Gastroesophageal sphincter (tissue), 3 donors: Measurements from ENCODE around the gene ZNF576.

ENCODE experiments used
- CTCF ChIP-seq, 4 experiments: fragments of 200-600 bp in 2 of 4; fragments of 450-650 bp in 2 of 4; sonication (generic) in 1 of 4; IDR thresholded peaks; one replicate each; pipeline ENCODE4 v1.5.1; 2017 to 2019; ENCODE audit warnings: antibody characterized with exemption in 4 of 4, mild to moderate bottlenecking in 2 of 4, moderate library complexity in 2 of 4
- POLR2A ChIP-seq, 2 donors: fragments of 450-650 bp; IDR thresholded peaks; one replicate each; pipeline ENCODE4 v1.6.1; 2017; ENCODE audit warnings: antibody characterized with exemption in 2 of 2, mild to moderate bottlenecking in 2 of 2, moderate library complexity in 1 of 2

DNA sequence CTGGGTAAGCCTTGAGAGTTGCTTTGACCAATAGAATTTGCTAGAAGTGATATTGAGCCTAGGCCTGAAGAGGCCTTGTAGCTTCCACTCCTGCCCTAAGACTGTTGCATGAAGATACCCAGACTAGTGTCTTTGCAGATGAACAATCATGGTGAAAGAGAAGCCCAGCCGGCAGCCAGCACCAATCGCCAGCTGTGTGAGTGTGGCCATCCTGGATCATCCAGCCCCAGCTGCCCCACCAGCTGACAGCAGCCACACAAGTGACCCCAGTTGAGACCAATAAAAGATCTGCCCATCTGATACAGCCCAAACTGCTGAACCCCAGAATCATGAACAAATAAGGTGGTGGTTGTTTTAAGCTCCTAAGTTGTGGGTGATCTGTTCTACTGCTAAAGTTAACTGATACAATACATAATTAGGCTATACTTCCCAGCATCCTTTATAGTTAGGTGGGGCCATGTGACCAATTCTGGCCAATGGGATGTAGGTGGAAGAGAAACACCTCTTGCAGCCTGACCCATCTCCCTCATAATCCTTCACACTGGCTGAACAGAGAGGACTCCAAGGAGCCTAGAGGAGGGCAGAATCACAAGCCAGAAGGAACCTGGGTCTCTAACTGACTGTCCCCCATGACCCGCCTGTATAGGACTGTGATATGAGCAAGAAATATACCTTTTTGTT lies 32.4 kb downstream of the ZNF576 start:
- TF ChIP-seq CTCF (IDR thresholded peaks at IDR 0.05) (no peak), POLR2A (IDR thresholded peaks at IDR 0.05) (no peak)
